ENCODE results near the gene AGRN. TPM values are rescaled to one million over a fixed set of nuclear protein-coding genes. Genes with fewer than 3 reads are reported as not detected.
"Not testable (repeated sequence)": the region's sequence is repeated elsewhere in the genome, so short reads cannot be mapped to it uniquely, and the experiment has no call there.

AGRN gene
- total and polyA plus RNA-seq, 4 experiments from 2014 or later = 1.2 to 1.4 TPM; not detected in 2

- Mint-ChIP-seq H3K4me1 (peaks cover 4 to 15% (median 5%) of the 10 kb centered on the region in 4 donors), H3K27ac (no peak overlapping the region), H3K4me3 (no peak overlapping the region), H3K27me3 (peaks cover 23 to 29% of the 10 kb centered on the region in 2 donors), H3K9me3 (peaks cover 0 to 15% (median 8%) of the 10 kb centered on the region in 8 donors), H3K36me3 (no peaks in the 10 kb centered on the region)
- Histone ChIP-seq H3K4me3 (ENCODE audit: low read length in 2 of 2) (no peak overlapping the region), H3K27me3 (ENCODE audit: insufficient read depth, low read length) (peaks cover 10% of the 10 kb centered on the region), H3K27ac (ENCODE audit: low read depth, low read length) (no peak overlapping the region), H3K4me1 (ENCODE audit: insufficient read depth, low read length) (peaks cover 4% of the 10 kb centered on the region), H3K36me3 (ENCODE audit: insufficient read depth, low read length) (no peaks in the 10 kb centered on the region), H3K9me3 (ENCODE audit: control insufficient read depth in 1 of 2, low read length in 2 of 2) (no peaks in the 10 kb centered on the region)
- no peak for DNase-seq
- ChIA-PET CTCF (ENCODE audit: partially characterized antibody) (interaction anchor here (2.2 to 4.0 kb wide), 3 partner anchors 8 to 11 kb away, joined by 10 to 19 read pairs (median 17); partner anchors contain the start of gene PERM1), POLR2A (ENCODE audit: partially characterized antibody) (no interaction called here)
- intact Hi-C loops (cut with micrococcal nuclease) = no loop called here
Measured at GRCh38 chr1:992362-992761, 27.6 kb upstream of the AGRN start.

- Mint-ChIP-seq H3K36me3 (no peaks in the 10 kb centered on the region), H3K27me3 (peaks cover 21 to 25% of the 10 kb centered on the region in 2 donors), H3K27ac (no peak overlapping the region), H3K4me3 (no peak overlapping the region), H3K9me3 (peaks cover 0 to 15% (median 8%) of the 10 kb centered on the region in 8 donors), H3K4me1 (peaks cover 4 to 15% (median 5%) of the 10 kb centered on the region in 4 donors)
- no peak overlapping the region for H3K27ac ChIP-seq (ENCODE audit: low read depth, low read length)
- no peak for DNase-seq
- intact Hi-C loops (cut with micrococcal nuclease) = no loop called here
- H3K36me3 ChIP-seq (ENCODE audit: insufficient read depth, low read length) = no peaks in the 10 kb centered on the region
- ChIA-PET CTCF (ENCODE audit: partially characterized antibody) (interaction anchor here (2.2 to 4.0 kb wide), 3 partner anchors 9 to 12 kb away, joined by 10 to 19 read pairs (median 17); partner anchors contain the start of gene PERM1), POLR2A (ENCODE audit: partially characterized antibody) (interaction anchor here (1.0 kb wide), 1 partner anchor 70 kb away, joined by 3 read pairs; no protein-coding TSS in a partner anchor)
- no peaks in the 10 kb centered on the region for H3K9me3 ChIP-seq (ENCODE audit: control insufficient read depth in 1 of 2, low read length in 2 of 2)
- H3K27me3 ChIP-seq (ENCODE audit: insufficient read depth, low read length) = peaks cover 14% of the 10 kb centered on the region
- no peak overlapping the region for H3K4me3 ChIP-seq (ENCODE audit: low read length in 2 of 2)
- H3K4me1 ChIP-seq (ENCODE audit: insufficient read depth, low read length) = peaks cover 4% of the 10 kb centered on the region
Measured at GRCh38 chr1:993379-993995, 26.4 kb upstream of the AGRN start.

- H3K4me1 ChIP-seq (ENCODE audit: insufficient read depth, low read length); H3K36me3 ChIP-seq (ENCODE audit: insufficient read depth, low read length); H3K4me3 ChIP-seq (ENCODE audit: low read length in 2 of 2); H3K27ac ChIP-seq (ENCODE audit: low read depth, low read length); H3K4me3 Mint-ChIP-seq; intact Hi-C loops (cut with micrococcal nuclease); H3K36me3 Mint-ChIP-seq; DNase-seq; H3K9me3 ChIP-seq (ENCODE audit: control insufficient read depth in 1 of 2, low read length in 2 of 2): not testable (repeated sequence)
- H3K27me3 Mint-ChIP-seq = peaks cover 18 to 22% of the 10 kb centered on the region in 2 donors
- peak overlapping the region in 1 of 7 donors; percentile 50 for H3K27ac Mint-ChIP-seq
- H3K4me1 Mint-ChIP-seq = peaks cover 4 to 15% (median 5%) of the 10 kb centered on the region in 4 donors
- peaks cover 11% of the 10 kb centered on the region for H3K27me3 ChIP-seq (ENCODE audit: insufficient read depth, low read length)
- POLR2A ChIA-PET (ENCODE audit: partially characterized antibody) = interaction anchor here (1.1 kb wide), 1 partner anchor 18 kb away, joined by 3 read pairs; the partner anchor contains the start of gene ISG15
- CTCF ChIA-PET (ENCODE audit: partially characterized antibody) = interaction anchor here (1.2 to 4.0 kb wide), 3 partner anchors 8 to 10 kb away, joined by 3 to 19 read pairs (median 17); no protein-coding TSS in a partner anchor
- H3K9me3 Mint-ChIP-seq = peaks cover 0 to 15% (median 8%) of the 10 kb centered on the region in 8 donors
Measured at GRCh38 chr1:994546-994945, 25.4 kb upstream of the AGRN start.

GRCh38 chr1:995665-996633, 24.0 kb upstream of the AGRN start:
- Histone ChIP-seq H3K36me3 (ENCODE audit: insufficient read depth, low read length) (no peaks in the 10 kb centered on the region), H3K4me1 (ENCODE audit: insufficient read depth, low read length) (peaks cover 16% of the 10 kb centered on the region), H3K9me3 (ENCODE audit: control insufficient read depth in 1 of 2, low read length in 2 of 2) (no peaks in the 10 kb centered on the region), H3K27me3 (ENCODE audit: insufficient read depth, low read length) (peaks cover 13% of the 10 kb centered on the region), H3K4me3 (ENCODE audit: low read length in 2 of 2) (no peak overlapping the region), H3K27ac (ENCODE audit: low read depth, low read length) (no peak overlapping the region)
- no peaks in the 10 kb centered on the region for H3K36me3 Mint-ChIP-seq
- ChIA-PET POLR2A (ENCODE audit: partially characterized antibody) (interaction anchor here (1.1 kb wide), 1 partner anchor 17 kb away, joined by 3 read pairs; the partner anchor contains the start of gene ISG15), CTCF (ENCODE audit: partially characterized antibody) (interaction anchor here (1.2 kb wide), 1 partner anchor 9 kb away, joined by 3 read pairs; no protein-coding TSS in a partner anchor)
- intact Hi-C loops (cut with micrococcal nuclease) = no loop called here
- peaks cover 20 to 25% of the 10 kb centered on the region in 2 donors for H3K27me3 Mint-ChIP-seq
- no peak for DNase-seq
- peak overlapping the region in 2 of 8 donors; percentile 13 to 39 for H3K4me3 Mint-ChIP-seq
- H3K27ac Mint-ChIP-seq = peak overlapping the region in 2 of 7 donors; percentile 29 to 58
- peaks cover 0 to 14% (median 8%) of the 10 kb centered on the region in 8 donors for H3K9me3 Mint-ChIP-seq
- H3K4me1 Mint-ChIP-seq = peaks cover 5 to 19% (median 6%) of the 10 kb centered on the region in 4 donors

- DNase-seq = no peak
- Histone ChIP-seq H3K4me3 (ENCODE audit: low read length in 2 of 2) (no peak overlapping the region), H3K36me3 (ENCODE audit: insufficient read depth, low read length) (no peaks in the 10 kb centered on the region), H3K4me1 (ENCODE audit: insufficient read depth, low read length) (peaks cover 27% of the 10 kb centered on the region), H3K9me3 (ENCODE audit: control insufficient read depth in 1 of 2, low read length in 2 of 2) (no peaks in the 10 kb centered on the region), H3K27me3 (ENCODE audit: insufficient read depth, low read length) (peaks cover 21% of the 10 kb centered on the region), H3K27ac (ENCODE audit: low read depth, low read length) (no peak overlapping the region)
- Mint-ChIP-seq H3K4me1 (peaks cover 4 to 21% (median 5%) of the 10 kb centered on the region in 4 donors), H3K36me3 (no peaks in the 10 kb centered on the region), H3K4me3 (peak overlapping the region in 2 of 8 donors; percentile 46 to 70), H3K27ac (peak overlapping the region in 1 of 7 donors; percentile 57), H3K27me3 (peaks cover 17 to 26% of the 10 kb centered on the region in 2 donors), H3K9me3 (peaks cover 0 to 6% (median 4%) of the 10 kb centered on the region in 8 donors)
- ChIA-PET POLR2A (ENCODE audit: partially characterized antibody) (interaction anchor here (3.1 kb wide), 1 partner anchor 17 kb away, joined by 11 read pairs; the partner anchor contains the start of gene ISG15), CTCF (ENCODE audit: partially characterized antibody) (interaction anchor here (0.8 kb wide), 1 partner anchor 67 kb away, joined by 3 read pairs; no protein-coding TSS in a partner anchor)
- intact Hi-C loops (cut with micrococcal nuclease) = no loop called here
Measured at GRCh38 chr1:996851-997712, 22.8 kb upstream of the AGRN start.

- Histone ChIP-seq H3K27me3 (ENCODE audit: insufficient read depth, low read length) (peaks cover 25% of the 10 kb centered on the region), H3K9me3 (ENCODE audit: control insufficient read depth in 1 of 2, low read length in 2 of 2) (no peaks in the 10 kb centered on the region), H3K27ac (ENCODE audit: low read depth, low read length) (no peak overlapping the region), H3K4me3 (ENCODE audit: low read length in 2 of 2) (no peak overlapping the region), H3K4me1 (ENCODE audit: insufficient read depth, low read length) (peaks cover 27% of the 10 kb centered on the region), H3K36me3 (ENCODE audit: insufficient read depth, low read length) (no peaks in the 10 kb centered on the region)
- intact Hi-C loops (cut with micrococcal nuclease) = no loop called here
- CTCF ChIA-PET (ENCODE audit: partially characterized antibody) = interaction anchor here (0.8 kb wide), 1 partner anchor 66 kb away, joined by 3 read pairs; no protein-coding TSS in a partner anchor
- peak overlapping the region in 1 of 7 donors; percentile 57 for H3K27ac Mint-ChIP-seq
- peaks cover 4 to 21% (median 5%) of the 10 kb centered on the region in 4 donors for H3K4me1 Mint-ChIP-seq
- H3K27me3 Mint-ChIP-seq = peaks cover 14 to 23% of the 10 kb centered on the region in 2 donors
- DNase-seq = no peak
- H3K36me3 Mint-ChIP-seq = no peaks in the 10 kb centered on the region
- peaks cover 0 to 2% (median under 1%) of the 10 kb centered on the region in 8 donors for H3K9me3 Mint-ChIP-seq
- POLR2A ChIA-PET (ENCODE audit: partially characterized antibody) = interaction anchor here (3.1 kb wide), 1 partner anchor 16 kb away, joined by 11 read pairs; the partner anchor contains the start of gene ISG15
- no peak overlapping the region for H3K4me3 Mint-ChIP-seq
Measured at GRCh38 chr1:997713-997992, 22.3 kb upstream of the AGRN start.
